ENCODE measurements around the gene PRSS37.
"Not testable (repeated sequence)": the region's sequence is repeated elsewhere in the genome, so short reads cannot be mapped to it uniquely, and the experiment has no call there.

Gene PRSS37

GRCh38 chr7:141841385-141841784 is at the start of gene PRSS37:
Gene PRSS37 (minus strand): TSS chr7:141841485. CDS start chr7:141841049, 436 bp downstream.
- no peak for DNase-seq (ENCODE audit: low read depth)

DNA sequence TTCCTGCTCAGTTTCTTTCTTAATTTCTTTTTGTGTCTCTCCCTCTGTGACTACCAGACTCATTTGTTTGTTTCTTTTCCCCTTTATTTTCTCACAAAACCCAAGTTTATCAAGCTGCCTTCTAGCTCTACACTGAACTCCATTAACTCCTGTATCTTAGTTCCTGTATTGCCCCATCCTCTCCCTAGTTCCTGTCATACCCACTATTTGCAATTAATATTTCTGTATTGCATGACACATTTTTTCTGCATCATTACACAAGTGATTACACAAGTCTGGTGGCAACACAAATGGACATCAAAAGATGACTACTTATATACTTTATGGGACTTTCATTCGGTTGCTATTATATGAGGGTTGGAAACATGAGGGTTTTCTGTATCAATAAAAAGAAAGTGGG is 48.0 kb upstream of the PRSS37 start:
- no peak for DNase-seq (ENCODE audit: low read depth)

DNA sequence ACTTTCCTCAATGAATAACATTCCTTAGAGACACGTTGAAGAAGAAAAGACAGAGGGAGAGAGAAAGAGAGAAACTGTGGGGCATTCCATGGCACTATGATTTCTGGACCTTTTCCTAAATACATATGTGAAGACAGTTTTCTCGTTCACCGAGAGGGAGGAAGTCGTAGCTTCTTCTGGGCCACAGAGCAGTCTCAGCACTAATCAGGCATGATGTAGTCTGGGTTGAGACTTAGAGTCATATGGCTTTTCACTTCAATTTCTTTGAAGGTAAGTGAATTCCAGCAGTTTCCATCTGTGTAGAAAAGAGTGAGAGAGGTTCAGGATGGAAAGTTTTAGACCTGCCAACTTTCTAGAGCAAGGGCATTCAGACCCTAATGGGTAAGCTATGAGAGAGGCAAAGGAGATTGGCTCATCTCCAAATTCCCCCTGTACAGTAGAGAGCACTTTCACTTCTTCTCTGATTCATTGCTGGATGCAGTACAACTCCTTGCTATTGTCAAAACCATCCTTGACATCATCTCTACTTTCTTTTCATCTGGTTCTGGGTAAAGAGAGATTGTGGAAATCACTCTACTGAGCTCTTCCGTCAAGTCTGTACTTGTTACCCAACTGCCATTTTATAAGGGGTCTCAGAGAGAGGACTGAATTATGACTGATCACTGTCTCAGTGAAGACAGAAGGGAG is 43.4 kb upstream of the PRSS37 start:
- no peak for DNase-seq (ENCODE audit: low read depth)

DNA sequence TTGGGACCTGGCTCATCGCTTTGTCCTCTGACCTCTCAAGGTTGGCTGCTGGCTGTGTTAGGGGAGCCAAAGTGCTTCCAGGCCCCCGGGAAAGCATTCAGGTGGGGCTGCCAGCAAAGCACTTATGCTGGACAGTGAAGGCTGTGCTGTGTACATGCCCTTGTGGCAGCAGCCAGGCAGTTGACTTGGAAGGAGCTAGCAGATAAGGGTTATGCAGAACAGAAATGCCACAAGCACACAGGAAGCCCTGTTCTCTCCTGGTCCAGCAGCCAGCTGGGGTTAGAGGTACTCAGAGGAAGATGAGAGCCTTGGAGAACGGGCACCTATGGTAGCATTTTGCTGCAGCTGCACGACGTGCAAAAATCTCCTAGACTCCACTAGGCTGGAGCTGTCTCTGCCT is 39.7 kb upstream of the PRSS37 start:
- DNase-seq (ENCODE audit: low read depth): no peak

GRCh38 chr7:141877365-141877764 is 36.1 kb upstream of the PRSS37 start:
- DNase-seq (ENCODE audit: low read depth): no peak

- DNase-seq (ENCODE audit: low read depth): no peak
Measured at GRCh38 chr7:141876371-141876770, 35.1 kb upstream of the PRSS37 start.

DNA sequence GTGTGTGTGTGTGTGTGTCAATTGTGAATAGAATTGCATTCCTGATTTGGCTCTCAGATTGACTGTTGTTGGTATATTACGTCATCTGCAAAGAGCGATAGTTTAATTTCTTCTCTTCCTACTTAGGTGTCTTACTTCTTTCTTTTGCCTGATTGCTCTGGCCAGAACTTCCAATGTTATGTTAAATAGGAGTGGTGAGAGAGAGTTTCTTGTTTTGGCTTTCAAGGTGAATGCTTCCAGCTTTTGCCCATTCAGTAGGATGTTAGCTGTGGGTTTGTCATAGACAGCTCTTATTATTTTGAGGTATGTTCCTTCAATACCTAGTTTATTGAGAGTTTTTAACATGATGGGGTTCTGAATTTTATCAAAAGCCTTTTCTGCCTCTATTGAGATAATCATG is 34.2 kb upstream of the PRSS37 start:
- no peak for DNase-seq (ENCODE audit: low read depth)

GRCh38 chr7:141874787-141875186 is 33.5 kb upstream of the PRSS37 start:
- no peak for DNase-seq (ENCODE audit: low read depth)

- no peak for DNase-seq (ENCODE audit: low read depth)
Measured at GRCh38 chr7:141872931-141873330, 31.6 kb upstream of the PRSS37 start.

GRCh38 chr7:141866974-141867373 is 25.7 kb upstream of the PRSS37 start:
- no peak for DNase-seq (ENCODE audit: low read depth)

DNA sequence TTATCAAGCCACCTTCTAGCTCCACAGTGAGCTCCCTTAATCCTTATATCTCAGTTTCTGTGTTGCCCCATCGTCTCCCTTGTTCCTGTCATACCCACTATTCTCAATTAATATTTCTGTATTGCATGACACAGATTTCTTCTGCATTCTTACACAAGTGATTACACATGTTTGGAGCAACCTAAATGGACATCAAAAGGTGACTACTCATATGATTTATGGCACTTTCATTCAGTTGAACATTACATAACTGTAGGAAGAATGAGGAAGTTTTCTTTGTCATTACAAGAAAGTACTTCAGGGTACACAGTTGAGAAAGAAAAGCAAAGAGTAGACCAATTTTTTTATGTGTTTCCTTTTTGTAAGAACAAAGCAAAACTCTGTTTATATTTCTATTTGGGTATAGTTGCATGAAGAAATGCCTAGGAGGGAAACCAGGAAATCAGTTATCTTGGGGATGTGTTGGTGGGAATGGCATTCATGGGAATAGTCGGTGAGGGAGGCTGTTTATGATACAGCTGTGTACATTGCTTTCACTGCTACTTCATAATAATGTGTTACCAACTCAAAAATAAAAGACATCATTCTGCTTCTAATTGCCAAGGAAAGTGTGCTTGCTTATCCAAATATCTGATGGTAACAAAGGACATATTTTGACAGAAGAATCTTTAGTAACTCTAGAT is 23.6 kb upstream of the PRSS37 start:
- no peak for DNase-seq (ENCODE audit: low read depth)

GRCh38 chr7:141860207-141860606 is 18.9 kb upstream of the PRSS37 start:
- no peak for DNase-seq (ENCODE audit: low read depth)

DNA sequence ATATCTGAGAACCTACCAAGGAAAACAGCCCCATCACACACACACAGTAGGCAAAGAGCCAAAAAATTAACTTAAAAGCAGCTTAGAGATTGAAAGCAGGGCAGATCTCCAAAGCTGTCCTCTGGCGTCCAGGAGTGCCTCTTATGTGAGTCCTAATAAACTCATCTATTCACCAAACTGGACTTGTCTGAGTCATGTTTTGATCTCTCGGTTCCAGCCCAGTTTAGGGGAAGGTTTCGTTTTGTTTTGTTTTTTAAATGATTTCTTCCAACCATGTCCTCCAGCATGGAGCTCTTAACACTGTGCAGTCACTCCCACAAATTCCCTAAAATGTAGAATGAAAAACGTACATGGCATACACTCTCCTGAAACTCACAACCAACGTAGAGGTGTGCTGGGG is 6.7 kb upstream of the PRSS37 start:
- DNase-seq (ENCODE audit: low read depth): no peak

DNA sequence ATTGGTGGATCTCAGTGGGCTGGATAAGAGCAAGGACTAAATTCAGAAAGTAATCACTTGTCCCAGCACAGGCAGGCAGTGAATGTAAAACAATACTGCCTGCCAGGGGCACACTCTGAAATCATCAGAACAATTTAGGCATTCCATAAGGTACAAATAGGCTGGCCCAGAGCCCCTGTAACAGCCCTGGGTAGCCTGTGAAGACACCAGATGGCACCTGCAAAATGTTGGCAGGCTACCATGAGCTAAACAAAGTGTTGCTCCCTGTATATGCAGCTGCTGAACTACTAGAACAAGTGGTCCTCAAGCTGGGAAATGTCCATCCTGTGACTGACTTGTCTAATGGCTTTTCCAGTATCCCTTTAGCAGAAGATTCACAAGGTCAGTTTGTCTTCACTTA is 3.0 kb upstream of the PRSS37 start:
- no peak for DNase-seq (ENCODE audit: low read depth)

DNA sequence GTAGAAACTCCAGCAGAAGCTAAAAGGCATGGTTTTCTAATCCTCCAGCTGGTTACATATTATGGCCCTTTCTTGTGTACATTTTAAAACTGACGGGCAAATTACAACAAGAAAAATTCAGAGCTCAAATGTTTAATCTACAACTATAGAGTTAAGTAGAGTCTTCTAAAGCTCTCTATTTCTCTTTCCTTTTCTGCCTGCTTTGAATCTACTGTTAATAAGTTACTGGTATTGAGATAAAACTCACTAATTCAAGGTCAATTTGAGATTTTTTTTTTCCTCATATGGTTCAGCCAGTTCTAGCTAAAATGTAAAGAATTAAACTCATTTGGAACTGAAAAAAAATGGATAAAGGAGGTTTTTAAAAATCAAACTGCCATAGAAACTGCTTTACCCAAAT is 1.6 kb upstream of the PRSS37 start:
- DNase-seq (ENCODE audit: low read depth): no peak

DNA sequence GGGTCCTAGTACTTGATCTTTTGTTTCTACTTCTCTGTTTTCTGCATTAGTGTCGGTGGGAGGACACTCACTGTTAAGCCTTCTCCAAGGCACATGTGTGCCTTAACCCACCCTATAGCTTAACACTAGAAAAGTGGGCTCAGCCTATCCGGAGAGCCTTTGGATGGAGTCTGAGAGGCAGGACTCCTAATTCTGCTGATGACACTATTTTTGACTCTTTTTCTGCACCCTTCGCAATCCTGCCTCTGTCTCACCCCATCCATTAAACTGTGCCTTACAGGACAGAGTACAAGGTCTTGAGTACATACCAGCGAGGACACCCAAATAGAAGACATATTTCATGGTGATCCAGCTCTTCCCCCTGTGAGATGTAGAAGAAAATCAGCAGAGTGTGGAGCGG is 577 bp downstream of the PRSS37 start:
- no peak for DNase-seq (ENCODE audit: low read depth)

GRCh38 chr7:141839256-141839655 is 2.0 kb downstream of the PRSS37 start:
- DNase-seq (ENCODE audit: low read depth): no peak

GRCh38 chr7:141838581-141838980 is 2.7 kb downstream of the PRSS37 start:
- no peak for DNase-seq (ENCODE audit: low read depth)

GRCh38 chr7:141837683-141838082 is 3.6 kb downstream of the PRSS37 start:
- DNase-seq (ENCODE audit: low read depth): no peak

GRCh38 chr7:141822432-141822831 is 18.9 kb downstream of the PRSS37 start:
- not testable (repeated sequence) for DNase-seq (ENCODE audit: low read depth)

DNA sequence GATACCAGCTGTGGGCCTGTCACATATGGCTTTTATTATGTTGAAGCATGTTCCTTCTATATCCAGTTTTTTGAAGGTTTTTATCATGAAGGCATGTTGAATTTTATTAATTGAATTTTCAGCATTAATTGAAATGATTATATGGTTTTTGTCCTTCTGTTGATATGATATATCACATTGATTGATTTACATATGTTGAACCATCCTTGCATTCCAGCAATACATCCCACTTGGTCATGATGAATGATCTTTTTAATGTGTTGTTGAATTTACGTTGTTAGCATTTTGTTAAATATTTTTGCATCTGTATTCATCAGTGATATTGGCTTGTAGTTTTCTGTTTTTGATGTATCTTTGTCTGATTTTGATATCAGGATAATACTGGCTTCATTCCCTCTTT is 21.2 kb downstream of the PRSS37 start:
- DNase-seq (ENCODE audit: low read depth): no peak

DNA sequence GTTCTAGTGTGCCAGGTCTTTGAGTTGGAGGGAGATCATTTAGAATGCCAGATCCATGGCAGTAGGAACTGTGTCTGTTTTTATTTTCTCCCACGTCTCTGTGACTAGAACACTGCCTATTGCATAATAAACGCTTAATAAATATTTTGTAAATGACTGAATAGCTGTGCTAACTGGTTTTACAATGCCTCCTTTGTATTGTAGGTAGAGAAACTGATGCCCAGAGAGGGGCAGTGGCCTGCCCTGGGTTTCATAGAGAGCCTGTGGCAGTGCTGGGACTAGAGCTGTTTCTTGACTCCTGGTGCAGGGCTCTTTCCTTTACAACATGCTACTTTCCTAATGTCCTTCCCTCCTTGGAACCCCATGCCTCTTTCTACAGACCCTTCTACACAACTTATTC is 48.8 kb downstream of the PRSS37 start:
- no peak for DNase-seq (ENCODE audit: low read depth)

DNA sequence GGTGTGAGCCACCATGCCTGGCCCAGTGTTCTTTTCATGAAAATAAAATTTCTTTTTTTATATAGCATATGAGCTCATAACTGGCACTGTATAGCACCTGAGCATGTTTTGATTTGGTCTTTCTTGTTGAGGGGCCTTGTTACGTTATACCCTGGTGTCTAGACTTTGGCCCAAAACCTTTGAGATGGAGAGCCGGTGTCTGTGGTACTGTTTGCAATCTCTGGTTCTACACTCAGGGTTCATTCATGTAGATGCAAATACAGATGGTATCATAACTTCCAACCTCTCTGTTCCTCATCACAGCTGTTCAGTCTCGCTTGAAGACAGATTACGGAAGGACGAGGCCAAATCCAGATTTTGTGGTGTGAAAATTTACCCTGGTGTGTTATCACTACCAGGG is 51.4 kb downstream of the PRSS37 start, which contains the start of gene TAS2R5:
TAS2R5 (plus strand) TSS at position 301 of the 400 bp plus-strand sequence. CDS start 145 bp downstream, outside the sequence.
- DNase-seq (ENCODE audit: low read depth): no peak

- DNase-seq (ENCODE audit: low read depth): no peak
Measured at GRCh38 chr7:141788296-141788695, 53.0 kb downstream of the PRSS37 start.
